HEK293 (cell line): ENCODE results near the gene MED8.

Experiments
- CTCF ChIA-PET: fragments of 350-600 bp; formaldehyde crosslinking; extraction: SDS; loops from one replicate; lab custom pipeline; 2021; ENCODE audit warnings: antibody characterized with exemption; lab: Yijun Ruan, JAX
- POLR2A ChIA-PET: fragments of 300-600 bp; formaldehyde crosslinking; extraction: SDS; loops from one replicate; lab custom pipeline; 2020; ENCODE audit warnings: antibody characterized with exemption, inconsistent platforms; lab: Yijun Ruan, JAX
- H3K27ac ChIP-seq: fragments of 200-500 bp; sonication (Bioruptor generic); 2 replicates; pipeline ENCODE4 v1.5.1; 2014; ENCODE audit warnings: low read depth, low read length, control low read depth, inconsistent platforms; ENCODE audit errors: extremely low read depth
- H3K36me3 ChIP-seq, 2 experiments: fragments of 200-500 bp in 1 of 2; sonication (Bioruptor generic) in 1 of 2; 1 replicate in 1 of 2; 2 replicates in 1 of 2; pipeline ENCODE4 v1.5.1; 2014 to 2017; ENCODE audit warnings: inconsistent platforms in 2 of 2, low read length in 2 of 2; ENCODE audit not compliant: control insufficient read depth in 2 of 2, insufficient read depth in 1 of 2
- H3K4me1 ChIP-seq: fragments of 200-500 bp; sonication (Bioruptor generic); 2 replicates; pipeline ENCODE4 v1.5.1; 2014; ENCODE audit warnings: mild to moderate bottlenecking, low read length, inconsistent platforms; ENCODE audit not compliant: control insufficient read depth, insufficient read depth
- H3K4me3 ChIP-seq: 2 replicates; pipeline ENCODE4 v1.5.1; 2011; ENCODE audit warnings: low read depth, mild to moderate bottlenecking, control low read depth, low read length, moderate library complexity
- H3K9me3 ChIP-seq: fragments of 200-500 bp; sonication (Bioruptor generic); 2 replicates; pipeline ENCODE4 v1.5.1; 2014; ENCODE audit warnings: low read depth, low read length, inconsistent platforms; ENCODE audit not compliant: control insufficient read depth, insufficient read depth
- REPIN1 ChIP-seq: fragments of 450-650 bp; formaldehyde crosslinking; IDR thresholded peaks from 2 replicates; pipeline ENCODE4 v1.5.1; 2017; ENCODE audit warnings: missing biosample characterization, missing genetic modification characterization, low read depth
- SALL2 ChIP-seq: fragments of 450-650 bp; formaldehyde crosslinking; IDR thresholded peaks from 2 replicates; pipeline ENCODE4 v1.5.0; 2017; ENCODE audit warnings: missing biosample characterization, mild to moderate bottlenecking, missing genetic modification characterization, borderline replicate concordance
- YY2 ChIP-seq: fragments of 450-650 bp; formaldehyde crosslinking; IDR thresholded peaks from 2 replicates; pipeline ENCODE4 v1.5.1; 2016; ENCODE audit warnings: missing biosample characterization, missing genetic modification characterization
- ZBTB21 ChIP-seq: fragments of 450-650 bp; formaldehyde crosslinking; IDR thresholded peaks from 2 replicates; pipeline ENCODE4 v1.5.1; 2017; ENCODE audit warnings: missing biosample characterization, missing genetic modification characterization
- ZFHX2 ChIP-seq: fragments of 450-650 bp; formaldehyde crosslinking; conservative IDR thresholded peaks from 2 replicates; pipeline ENCODE4 v1.5.1; 2016; ENCODE audit warnings: missing biosample characterization, missing genetic modification characterization
- ZFP3 ChIP-seq: fragments of 450-650 bp; formaldehyde crosslinking; IDR thresholded peaks from 2 replicates; pipeline ENCODE4 v1.5.1; 2016; ENCODE audit warnings: low read depth, missing biosample characterization, missing genetic modification characterization
- ZNF112 ChIP-seq: fragments of 450-650 bp; formaldehyde crosslinking; IDR thresholded peaks from 2 replicates; pipeline ENCODE4 v1.5.0; 2017; ENCODE audit warnings: missing biosample characterization, missing genetic modification characterization
- ZNF155 ChIP-seq: fragments of 450-650 bp; formaldehyde crosslinking; IDR thresholded peaks from 2 replicates; pipeline ENCODE4 v1.5.1; 2016; ENCODE audit warnings: missing biosample characterization, missing genetic modification characterization
- ZNF175 ChIP-seq: fragments of 450-650 bp; formaldehyde crosslinking; IDR thresholded peaks from 2 replicates; pipeline ENCODE4 v1.5.1; 2016; ENCODE audit warnings: missing biosample characterization, missing genetic modification characterization
- ZNF266 ChIP-seq: fragments of 450-650 bp; formaldehyde crosslinking; IDR thresholded peaks from 2 replicates; pipeline ENCODE4 v1.5.1; 2016; ENCODE audit warnings: missing biosample characterization, missing genetic modification characterization, low read depth
- ZNF274 ChIP-seq, 2 experiments: fragments of 200-500 bp in 1 of 2; fragments of 450-650 bp in 1 of 2; sonication (Bioruptor generic) in 1 of 2; formaldehyde crosslinking in 1 of 2; IDR thresholded peaks; 2 replicates each; pipeline versions ENCODE4 v1.5.1 to v1.6.1; 2014 to 2016; ENCODE audit warnings: borderline replicate concordance in 1 of 2, inconsistent platforms in 1 of 2, low read length in 1 of 2, missing biosample characterization in 1 of 2, missing genetic modification characterization in 1 of 2
- ZNF560 ChIP-seq: fragments of 450-650 bp; formaldehyde crosslinking; IDR thresholded peaks from 2 replicates; pipeline ENCODE4 v1.5.1; 2017; ENCODE audit warnings: missing biosample characterization, missing genetic modification characterization, borderline replicate concordance
- ZNF561 ChIP-seq: fragments of 450-650 bp; IDR thresholded peaks from 2 replicates; pipeline ENCODE4 v1.5.1; 2018; ENCODE audit warnings: missing biosample characterization, missing genetic modification characterization, borderline replicate concordance
- ZNF585B ChIP-seq: fragments of 450-650 bp; formaldehyde crosslinking; IDR thresholded peaks from 2 replicates; pipeline ENCODE4 v1.5.1; 2016; ENCODE audit warnings: missing biosample characterization, missing genetic modification characterization
- ZNF701 ChIP-seq: fragments of 450-650 bp; formaldehyde crosslinking; IDR thresholded peaks from 2 replicates; pipeline ENCODE4 v1.5.1; 2016; ENCODE audit warnings: missing biosample characterization, missing genetic modification characterization
- ZNF747 ChIP-seq: fragments of 450-650 bp; formaldehyde crosslinking; IDR thresholded peaks from 2 replicates; pipeline ENCODE4 v1.5.1; 2016; ENCODE audit warnings: missing biosample characterization, missing genetic modification characterization
- TF ChIP-seq, protein P1 (sequence below): fragments of 450-650 bp; formaldehyde crosslinking; optimal IDR thresholded peaks from 2 replicates; pipeline ENCODE3; 2016; ENCODE audit warnings: missing biosample characterization, mild to moderate bottlenecking, missing genetic modification characterization
- TF ChIP-seq, protein P2 (sequence below): fragments of 450-650 bp; formaldehyde crosslinking; IDR thresholded peaks from 2 replicates; pipeline ENCODE4 v1.5.1; 2016; ENCODE audit warnings: missing biosample characterization, missing genetic modification characterization
- TF ChIP-seq, protein P3 (sequence below): fragments of 450-650 bp; formaldehyde crosslinking; IDR thresholded peaks from 2 replicates; pipeline ENCODE4 v1.5.1; 2016; ENCODE audit warnings: missing biosample characterization, missing genetic modification characterization
- TF ChIP-seq, protein P4 (sequence below): fragments of 450-650 bp; formaldehyde crosslinking; IDR thresholded peaks from 2 replicates; pipeline ENCODE4 v1.5.1; 2016; ENCODE audit warnings: missing biosample characterization, missing genetic modification characterization, low read depth
- TF ChIP-seq, protein P5 (sequence below): sonication (generic); formaldehyde crosslinking; IDR thresholded peaks from 2 replicates; pipeline ENCODE4 v1.8.1; 2022; ENCODE audit warnings: mild to moderate bottlenecking, moderate library complexity, missing genetic modification reagents
- TF ChIP-seq, protein P6 (sequence below): fragments of 450-650 bp; formaldehyde crosslinking; IDR thresholded peaks from 2 replicates; pipeline ENCODE4 v1.5.1; 2016; ENCODE audit warnings: missing biosample characterization, missing genetic modification characterization
- TF ChIP-seq, protein P7 (sequence below): fragments of 450-650 bp; formaldehyde crosslinking; IDR thresholded peaks from 2 replicates; pipeline ENCODE4; 2016; ENCODE audit warnings: missing biosample characterization, missing genetic modification characterization
- TF ChIP-seq, protein P8 (sequence below): fragments of 450-650 bp; formaldehyde crosslinking; IDR thresholded peaks from 2 replicates; pipeline ENCODE4 v1.5.1; 2016; ENCODE audit warnings: missing biosample characterization, missing genetic modification characterization

Gene MED8

DNA sequence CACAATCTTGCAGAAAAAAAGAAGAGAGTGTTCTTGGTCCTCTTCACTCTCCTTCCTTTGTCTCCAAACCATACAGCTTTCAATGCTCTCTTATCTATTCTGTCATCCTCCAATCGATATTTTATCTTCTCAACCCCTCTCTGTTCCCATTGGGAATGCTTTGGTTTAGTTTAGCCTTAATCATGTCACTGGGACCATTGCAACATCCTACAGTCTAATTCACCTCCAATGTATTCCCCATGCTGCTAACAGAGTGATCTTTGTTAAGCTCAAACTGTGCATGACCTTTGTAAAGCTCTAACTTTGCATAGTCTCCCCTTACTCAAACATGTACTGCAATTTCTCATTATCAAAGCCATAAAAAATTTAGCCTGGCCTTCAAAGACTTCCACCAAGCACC is 49.0 kb downstream of the MED8 start:
- Histone ChIP-seq H3K4me3 (no peak overlapping the region), H3K4me1 (no peaks in the 10 kb centered on the region)
- CTCF ChIA-PET, result interaction anchor here (0.9 kb wide), 1 partner anchor 18 kb away, joined by 3 read pairs; the partner anchor contains the start of gene CDC20

DNA sequence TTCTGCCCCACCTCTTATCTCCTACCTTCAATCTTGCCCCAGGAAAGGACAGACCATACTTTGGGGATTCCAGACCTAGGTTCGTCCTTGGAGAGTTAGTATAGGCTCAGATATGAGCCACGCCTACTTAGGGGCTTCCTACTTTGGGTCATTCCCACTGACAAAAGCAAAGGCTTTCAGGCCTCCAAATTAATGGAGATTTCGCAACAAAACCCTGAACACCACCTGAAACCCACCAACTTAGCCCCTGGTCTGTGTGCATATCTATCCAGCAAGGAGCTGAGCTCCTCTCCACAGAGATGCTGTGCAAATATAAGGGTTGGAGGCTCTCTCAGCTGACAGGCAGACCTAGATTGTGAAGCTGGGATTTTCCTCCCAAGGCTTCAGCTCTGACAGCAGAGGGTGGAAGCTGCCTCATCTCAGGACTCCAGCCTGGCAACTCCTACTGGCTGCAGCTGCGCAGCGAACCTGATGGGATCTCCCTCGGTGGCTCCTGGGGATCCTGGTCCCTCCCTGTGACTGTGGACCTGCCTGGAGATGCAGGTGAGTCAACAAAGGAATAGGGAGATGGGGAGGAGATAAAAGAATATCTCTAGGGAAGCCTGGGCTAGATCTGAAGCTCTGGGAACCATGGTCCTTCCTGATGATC is 49.9 kb downstream of the MED8 start:
- Histone ChIP-seq H3K9me3 (no peaks in the 10 kb centered on the region), H3K4me3 (no peak overlapping the region), H3K27ac (no peak overlapping the region), H3K4me1 (no peaks in the 10 kb centered on the region), H3K36me3 (no peaks in the 10 kb centered on the region)
- ChIA-PET POLR2A (interaction anchor here (1.3 to 2.8 kb wide), 2 partner anchors 9 to 10 kb away, joined by 4 to 11 read pairs; no protein-coding TSS in a partner anchor), CTCF (interaction anchor here (1.1 kb wide), 1 partner anchor 9 kb away, joined by 3 read pairs; no protein-coding TSS in a partner anchor)
- TF ChIP-seq, protein P1, sequence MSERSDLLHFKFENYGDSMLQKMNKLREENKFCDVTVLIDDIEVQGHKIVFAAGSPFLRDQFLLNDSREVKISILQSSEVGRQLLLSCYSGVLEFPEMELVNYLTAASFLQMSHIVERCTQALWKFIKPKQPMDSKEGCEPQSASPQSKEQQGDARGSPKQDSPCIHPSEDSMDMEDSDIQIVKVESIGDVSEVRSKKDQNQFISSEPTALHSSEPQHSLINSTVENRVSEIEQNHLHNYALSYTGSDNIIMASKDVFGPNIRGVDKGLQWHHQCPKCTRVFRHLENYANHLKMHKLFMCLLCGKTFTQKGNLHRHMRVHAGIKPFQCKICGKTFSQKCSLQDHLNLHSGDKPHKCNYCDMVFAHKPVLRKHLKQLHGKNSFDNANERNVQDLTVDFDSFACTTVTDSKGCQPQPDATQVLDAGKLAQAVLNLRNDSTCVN, result no peak
- TF ChIP-seq ZFHX2 (tag by site-specific recombination) (no peak), ZNF175 (tag by site-specific recombination) (no peak)
- TF ChIP-seq, protein P2, sequence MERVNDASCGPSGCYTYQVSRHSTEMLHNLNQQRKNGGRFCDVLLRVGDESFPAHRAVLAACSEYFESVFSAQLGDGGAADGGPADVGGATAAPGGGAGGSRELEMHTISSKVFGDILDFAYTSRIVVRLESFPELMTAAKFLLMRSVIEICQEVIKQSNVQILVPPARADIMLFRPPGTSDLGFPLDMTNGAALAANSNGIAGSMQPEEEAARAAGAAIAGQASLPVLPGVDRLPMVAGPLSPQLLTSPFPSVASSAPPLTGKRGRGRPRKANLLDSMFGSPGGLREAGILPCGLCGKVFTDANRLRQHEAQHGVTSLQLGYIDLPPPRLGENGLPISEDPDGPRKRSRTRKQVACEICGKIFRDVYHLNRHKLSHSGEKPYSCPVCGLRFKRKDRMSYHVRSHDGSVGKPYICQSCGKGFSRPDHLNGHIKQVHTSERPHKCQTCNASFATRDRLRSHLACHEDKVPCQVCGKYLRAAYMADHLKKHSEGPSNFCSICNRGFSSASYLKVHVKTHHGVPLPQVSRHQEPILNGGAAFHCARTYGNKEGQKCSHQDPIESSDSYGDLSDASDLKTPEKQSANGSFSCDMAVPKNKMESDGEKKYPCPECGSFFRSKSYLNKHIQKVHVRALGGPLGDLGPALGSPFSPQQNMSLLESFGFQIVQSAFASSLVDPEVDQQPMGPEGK (tag by site-specific recombination), result no peak
- TF ChIP-seq, protein P3, sequence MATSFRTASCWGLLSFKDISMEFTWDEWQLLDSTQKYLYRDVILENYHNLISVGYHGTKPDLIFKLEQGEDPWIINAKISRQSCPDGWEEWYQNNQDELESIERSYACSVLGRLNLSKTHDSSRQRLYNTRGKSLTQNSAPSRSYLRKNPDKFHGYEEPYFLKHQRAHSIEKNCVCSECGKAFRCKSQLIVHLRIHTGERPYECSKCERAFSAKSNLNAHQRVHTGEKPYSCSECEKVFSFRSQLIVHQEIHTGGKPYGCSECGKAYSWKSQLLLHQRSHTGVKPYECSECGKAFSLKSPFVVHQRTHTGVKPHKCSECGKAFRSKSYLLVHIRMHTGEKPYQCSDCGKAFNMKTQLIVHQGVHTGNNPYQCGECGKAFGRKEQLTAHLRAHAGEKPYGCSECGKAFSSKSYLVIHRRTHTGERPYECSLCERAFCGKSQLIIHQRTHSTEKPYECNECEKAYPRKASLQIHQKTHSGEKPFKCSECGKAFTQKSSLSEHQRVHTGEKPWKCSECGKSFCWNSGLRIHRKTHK (tag by site-specific recombination), result no peak

More for the DNA sequence above, 49.0 kb downstream of the MED8 start:
- no peak overlapping the region for H3K27ac ChIP-seq
- POLR2A ChIA-PET, result interaction anchor here (1.3 to 2.8 kb wide), 2 partner anchors 8 to 10 kb away, joined by 4 to 11 read pairs; no protein-coding TSS in a partner anchor
- TF ChIP-seq ZFP3 (tag by site-specific recombination) (no peak), ZNF155 (tag by site-specific recombination) (no peak), YY2 (tag by site-specific recombination) (no peak), SALL2 (no peak), ZBTB21 (tag by site-specific recombination) (no peak), ZNF266 (tag by site-specific recombination) (no peak), ZNF701 (tag by site-specific recombination) (no peak), ZNF585B (no peak), ZNF747 (tag by site-specific recombination) (no peak), ZNF112 (tag by site-specific recombination) (no peak), ZNF274 (IDR thresholded peaks at IDR 0.05; ENCODE audit: low read length) (no peak), ZNF274 (tag by site-specific recombination; IDR thresholded peaks at IDR 0.05; ENCODE audit: borderline replicate concordance) (no peak), ZNF560 (no peak), REPIN1 (tag by site-specific recombination) (no peak), ZNF561 (tag by site-specific recombination) (no peak)
- TF ChIP-seq, protein P4, sequence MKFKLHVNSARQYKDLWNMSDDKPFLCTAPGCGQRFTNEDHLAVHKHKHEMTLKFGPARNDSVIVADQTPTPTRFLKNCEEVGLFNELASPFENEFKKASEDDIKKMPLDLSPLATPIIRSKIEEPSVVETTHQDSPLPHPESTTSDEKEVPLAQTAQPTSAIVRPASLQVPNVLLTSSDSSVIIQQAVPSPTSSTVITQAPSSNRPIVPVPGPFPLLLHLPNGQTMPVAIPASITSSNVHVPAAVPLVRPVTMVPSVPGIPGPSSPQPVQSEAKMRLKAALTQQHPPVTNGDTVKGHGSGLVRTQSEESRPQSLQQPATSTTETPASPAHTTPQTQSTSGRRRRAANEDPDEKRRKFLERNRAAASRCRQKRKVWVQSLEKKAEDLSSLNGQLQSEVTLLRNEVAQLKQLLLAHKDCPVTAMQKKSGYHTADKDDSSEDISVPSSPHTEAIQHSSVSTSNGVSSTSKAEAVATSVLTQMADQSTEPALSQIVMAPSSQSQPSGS (tag by site-specific recombination), result no peak
- TF ChIP-seq, protein P5, sequence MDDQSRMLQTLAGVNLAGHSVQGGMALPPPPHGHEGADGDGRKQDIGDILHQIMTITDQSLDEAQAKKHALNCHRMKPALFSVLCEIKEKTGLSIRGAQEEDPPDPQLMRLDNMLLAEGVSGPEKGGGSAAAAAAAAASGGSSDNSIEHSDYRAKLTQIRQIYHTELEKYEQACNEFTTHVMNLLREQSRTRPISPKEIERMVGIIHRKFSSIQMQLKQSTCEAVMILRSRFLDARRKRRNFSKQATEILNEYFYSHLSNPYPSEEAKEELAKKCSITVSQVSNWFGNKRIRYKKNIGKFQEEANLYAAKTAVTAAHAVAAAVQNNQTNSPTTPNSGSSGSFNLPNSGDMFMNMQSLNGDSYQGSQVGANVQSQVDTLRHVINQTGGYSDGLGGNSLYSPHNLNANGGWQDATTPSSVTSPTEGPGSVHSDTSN, result no peak
- TF ChIP-seq, protein P6, sequence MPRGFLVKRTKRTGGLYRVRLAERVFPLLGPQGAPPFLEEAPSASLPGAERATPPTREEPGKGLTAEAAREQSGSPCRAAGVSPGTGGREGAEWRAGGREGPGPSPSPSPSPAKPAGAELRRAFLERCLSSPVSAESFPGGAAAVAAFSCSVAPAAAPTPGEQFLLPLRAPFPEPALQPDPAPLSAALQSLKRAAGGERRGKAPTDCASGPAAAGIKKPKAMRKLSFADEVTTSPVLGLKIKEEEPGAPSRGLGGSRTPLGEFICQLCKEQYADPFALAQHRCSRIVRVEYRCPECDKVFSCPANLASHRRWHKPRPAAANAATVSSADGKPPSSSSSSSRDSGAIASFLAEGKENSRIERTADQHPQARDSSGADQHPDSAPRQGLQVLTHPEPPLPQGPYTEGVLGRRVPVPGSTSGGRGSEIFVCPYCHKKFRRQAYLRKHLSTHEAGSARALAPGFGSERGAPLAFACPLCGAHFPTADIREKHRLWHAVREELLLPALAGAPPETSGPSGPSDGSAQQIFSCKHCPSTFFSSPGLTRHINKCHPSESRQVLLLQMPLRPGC, result no peak
- TF ChIP-seq, protein P7, sequence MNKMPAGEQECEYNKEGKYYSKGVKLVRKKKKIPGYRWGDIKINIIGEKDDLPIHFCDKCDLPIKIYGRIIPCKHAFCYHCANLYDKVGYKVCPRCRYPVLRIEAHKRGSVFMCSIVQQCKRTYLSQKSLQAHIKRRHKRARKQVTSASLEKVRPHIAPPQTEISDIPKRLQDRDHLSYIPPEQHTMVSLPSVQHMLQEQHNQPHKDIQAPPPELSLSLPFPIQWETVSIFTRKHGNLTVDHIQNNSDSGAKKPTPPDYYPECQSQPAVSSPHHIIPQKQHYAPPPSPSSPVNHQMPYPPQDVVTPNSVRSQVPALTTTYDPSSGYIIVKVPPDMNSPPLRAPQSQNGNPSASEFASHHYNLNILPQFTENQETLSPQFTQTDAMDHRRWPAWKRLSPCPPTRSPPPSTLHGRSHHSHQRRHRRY (tag by site-specific recombination), result no peak
- TF ChIP-seq, protein P8, sequence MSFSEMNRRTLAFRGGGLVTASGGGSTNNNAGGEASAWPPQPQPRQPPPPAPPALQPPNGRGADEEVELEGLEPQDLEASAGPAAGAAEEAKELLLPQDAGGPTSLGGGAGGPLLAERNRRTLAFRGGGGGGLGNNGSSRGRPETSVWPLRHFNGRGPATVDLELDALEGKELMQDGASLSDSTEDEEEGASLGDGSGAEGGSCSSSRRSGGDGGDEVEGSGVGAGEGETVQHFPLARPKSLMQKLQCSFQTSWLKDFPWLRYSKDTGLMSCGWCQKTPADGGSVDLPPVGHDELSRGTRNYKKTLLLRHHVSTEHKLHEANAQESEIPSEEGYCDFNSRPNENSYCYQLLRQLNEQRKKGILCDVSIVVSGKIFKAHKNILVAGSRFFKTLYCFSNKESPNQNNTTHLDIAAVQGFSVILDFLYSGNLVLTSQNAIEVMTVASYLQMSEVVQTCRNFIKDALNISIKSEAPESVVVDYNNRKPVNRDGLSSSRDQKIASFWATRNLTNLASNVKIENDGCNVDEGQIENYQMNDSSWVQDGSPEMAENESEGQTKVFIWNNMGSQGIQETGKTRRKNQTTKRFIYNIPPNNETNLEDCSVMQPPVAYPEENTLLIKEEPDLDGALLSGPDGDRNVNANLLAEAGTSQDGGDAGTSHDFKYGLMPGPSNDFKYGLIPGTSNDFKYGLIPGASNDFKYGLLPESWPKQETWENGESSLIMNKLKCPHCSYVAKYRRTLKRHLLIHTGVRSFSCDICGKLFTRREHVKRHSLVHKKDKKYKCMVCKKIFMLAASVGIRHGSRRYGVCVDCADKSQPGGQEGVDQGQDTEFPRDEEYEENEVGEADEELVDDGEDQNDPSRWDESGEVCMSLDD (tag by site-specific recombination), result no peak
- no peaks in the 10 kb centered on the region for H3K36me3 ChIP-seq
- no peaks in the 10 kb centered on the region for H3K9me3 ChIP-seq
